Measurements from ENCODE around the gene RPL32.
"Not testable (repeated sequence)": the region's sequence is repeated elsewhere in the genome, so short reads cannot be mapped to it uniquely, and the experiment has no call there.

RPL32 gene

GRCh38 chr3:12875857-12876836 is 34.8 kb upstream of the RPL32 start:
- H3K27me3 Mint-ChIP-seq, result peaks cover 6% of the 10 kb centered on the region
- H3K4me3 Mint-ChIP-seq, result peak overlapping the region; percentile 24

GRCh38 chr3:12871404-12871983 is 30.1 kb upstream of the RPL32 start:
- H3K27me3 Mint-ChIP-seq, result peaks cover 7% of the 10 kb centered on the region
- H3K4me1 Mint-ChIP-seq, result peaks cover 16% of the 10 kb centered on the region
- no peak overlapping the region for H3K27ac Mint-ChIP-seq
- H3K4me3 Mint-ChIP-seq, result no peak overlapping the region
- H3K36me3 Mint-ChIP-seq, result no peaks in the 10 kb centered on the region
- H3K9me3 Mint-ChIP-seq, result no peaks in the 10 kb centered on the region

More at GRCh38 chr3:12875857-12876836, 34.8 kb upstream of the RPL32 start:
- no peak overlapping the region for H3K27ac Mint-ChIP-seq
- H3K9me3 Mint-ChIP-seq, result no peaks in the 10 kb centered on the region
- H3K36me3 Mint-ChIP-seq, result no peaks in the 10 kb centered on the region
- no peaks in the 10 kb centered on the region for H3K4me1 Mint-ChIP-seq

GRCh38 chr3:12870942-12871341 is 29.6 kb upstream of the RPL32 start:
- Mint-ChIP-seq H3K9me3 (no peaks in the 10 kb centered on the region), H3K27me3 (peaks cover 8% of the 10 kb centered on the region), H3K4me1 (peaks cover 16% of the 10 kb centered on the region), H3K36me3 (no peaks in the 10 kb centered on the region), H3K27ac (no peak overlapping the region), H3K4me3 (peak overlapping the region; percentile 42)

GRCh38 chr3:12869035-12869621 is 27.8 kb upstream of the RPL32 start:
- H3K27me3 Mint-ChIP-seq, result peaks cover 3% of the 10 kb centered on the region
- H3K36me3 Mint-ChIP-seq, result no peaks in the 10 kb centered on the region
- H3K9me3 Mint-ChIP-seq, result no peaks in the 10 kb centered on the region
- H3K27ac Mint-ChIP-seq, result no peak overlapping the region
- H3K4me3 Mint-ChIP-seq, result peak overlapping the region; percentile 83
- H3K4me1 Mint-ChIP-seq, result peaks cover 16% of the 10 kb centered on the region

- Mint-ChIP-seq H3K4me1 (peaks cover 16% of the 10 kb centered on the region), H3K9me3 (no peaks in the 10 kb centered on the region), H3K27ac (no peak overlapping the region), H3K36me3 (no peaks in the 10 kb centered on the region), H3K27me3 (peaks cover 3% of the 10 kb centered on the region), H3K4me3 (peak overlapping the region; percentile 83)
Observed at GRCh38 chr3:12868039-12869034, 27.0 kb upstream of the RPL32 start.

- no peak overlapping the region for H3K4me3 Mint-ChIP-seq
- H3K27me3 Mint-ChIP-seq, result peaks cover 3% of the 10 kb centered on the region
- peaks cover 16% of the 10 kb centered on the region for H3K4me1 Mint-ChIP-seq
- no peaks in the 10 kb centered on the region for H3K36me3 Mint-ChIP-seq
- H3K27ac Mint-ChIP-seq, result no peak overlapping the region
- no peaks in the 10 kb centered on the region for H3K9me3 Mint-ChIP-seq
Observed at GRCh38 chr3:12866836-12867235, 25.5 kb upstream of the RPL32 start.

- H3K27ac Mint-ChIP-seq, result no peak overlapping the region
Observed at GRCh38 chr3:12865271-12865670, 23.9 kb upstream of the RPL32 start.

GRCh38 chr3:12862387-12862786 is 21.0 kb upstream of the RPL32 start:
- Mint-ChIP-seq H3K4me1 (no peaks in the 10 kb centered on the region), H3K4me3 (no peak overlapping the region), H3K9me3 (no peaks in the 10 kb centered on the region), H3K27me3 (peaks cover 2% of the 10 kb centered on the region), H3K27ac (no peak overlapping the region), H3K36me3 (no peaks in the 10 kb centered on the region)

More at GRCh38 chr3:12865271-12865670, 23.9 kb upstream of the RPL32 start:
- peaks cover 8% of the 10 kb centered on the region for H3K4me1 Mint-ChIP-seq
- H3K9me3 Mint-ChIP-seq, result no peaks in the 10 kb centered on the region
- no peaks in the 10 kb centered on the region for H3K36me3 Mint-ChIP-seq
- no peak overlapping the region for H3K4me3 Mint-ChIP-seq
- H3K27me3 Mint-ChIP-seq, result peaks cover 3% of the 10 kb centered on the region

GRCh38 chr3:12861611-12862010 is 20.2 kb upstream of the RPL32 start:
- no peak overlapping the region for H3K27ac Mint-ChIP-seq
- no peaks in the 10 kb centered on the region for H3K36me3 Mint-ChIP-seq
- no peak overlapping the region for H3K4me3 Mint-ChIP-seq
- H3K9me3 Mint-ChIP-seq, result no peaks in the 10 kb centered on the region
- H3K4me1 Mint-ChIP-seq, result no peaks in the 10 kb centered on the region
- peaks cover 2% of the 10 kb centered on the region for H3K27me3 Mint-ChIP-seq

- no peaks in the 10 kb centered on the region for H3K9me3 Mint-ChIP-seq
- H3K27me3 Mint-ChIP-seq, result no peaks in the 10 kb centered on the region
- H3K4me3 Mint-ChIP-seq, result no peak overlapping the region
- H3K27ac Mint-ChIP-seq, result no peak overlapping the region
- no peaks in the 10 kb centered on the region for H3K36me3 Mint-ChIP-seq
- no peaks in the 10 kb centered on the region for H3K4me1 Mint-ChIP-seq
Observed at GRCh38 chr3:12859840-12860239, 18.5 kb upstream of the RPL32 start.

- Mint-ChIP-seq H3K4me1 (no peaks in the 10 kb centered on the region), H3K27ac (no peak overlapping the region), H3K36me3 (no peaks in the 10 kb centered on the region), H3K4me3 (no peak overlapping the region), H3K27me3 (no peaks in the 10 kb centered on the region), H3K9me3 (no peaks in the 10 kb centered on the region)
Observed at GRCh38 chr3:12856626-12857025, 15.3 kb upstream of the RPL32 start.

GRCh38 chr3:12854565-12854964 is 13.2 kb upstream of the RPL32 start:
- H3K9me3 Mint-ChIP-seq, result no peaks in the 10 kb centered on the region
- H3K36me3 Mint-ChIP-seq, result no peaks in the 10 kb centered on the region
- no peak overlapping the region for H3K27ac Mint-ChIP-seq
- no peaks in the 10 kb centered on the region for H3K4me1 Mint-ChIP-seq
- no peak overlapping the region for H3K4me3 Mint-ChIP-seq
- no peaks in the 10 kb centered on the region for H3K27me3 Mint-ChIP-seq

- not testable (repeated sequence) for H3K27ac Mint-ChIP-seq, H3K4me1 Mint-ChIP-seq, H3K4me3 Mint-ChIP-seq, H3K36me3 Mint-ChIP-seq, H3K9me3 Mint-ChIP-seq, H3K27me3 Mint-ChIP-seq
Observed at GRCh38 chr3:12853847-12854246, 12.5 kb upstream of the RPL32 start.

- H3K4me3 Mint-ChIP-seq, result no peak overlapping the region
- no peaks in the 10 kb centered on the region for H3K4me1 Mint-ChIP-seq
- no peaks in the 10 kb centered on the region for H3K36me3 Mint-ChIP-seq
- no peaks in the 10 kb centered on the region for H3K9me3 Mint-ChIP-seq
- no peak overlapping the region for H3K27ac Mint-ChIP-seq
- no peaks in the 10 kb centered on the region for H3K27me3 Mint-ChIP-seq
Observed at GRCh38 chr3:12852201-12852600, 10.8 kb upstream of the RPL32 start.

GRCh38 chr3:12845811-12846210 is 4.4 kb upstream of the RPL32 start:
- Mint-ChIP-seq H3K4me3 (no peak overlapping the region), H3K9me3 (no peaks in the 10 kb centered on the region), H3K27ac (no peak overlapping the region), H3K4me1 (peaks cover 6% of the 10 kb centered on the region), H3K36me3 (peaks cover 3% of the 10 kb centered on the region), H3K27me3 (no peaks in the 10 kb centered on the region)
